K562 (cell line): Measurements from ENCODE around the gene IQCE. TPM values are rescaled to one million over a fixed set of nuclear protein-coding genes. Genes with fewer than 3 reads are reported as not detected.

Experiments
- CBX3 ChIP-seq, 2 experiments: IDR thresholded peaks; 1 replicate in 1 of 2; 2 replicates in 1 of 2; pipeline ENCODE4 v1.6.1; 2012; ENCODE audit warnings: inconsistent platforms in 2 of 2, low read length in 2 of 2, borderline replicate concordance in 1 of 2, control low read depth in 1 of 2
- FOSL1 ChIP-seq: fragments of 200-800 bp; sonication (Bioruptor generic); conservative IDR thresholded peaks from 2 replicates; pipeline ENCODE4 v1.6.1; 2016; ENCODE audit warnings: missing genetic modification characterization, missing compliant biosample characterization
- KLF10 ChIP-seq: fragments of 250-450 bp; sonication (Bioruptor Pico); IDR thresholded peaks from 2 replicates; pipeline ENCODE4 v1.6.1; 2021; ENCODE audit warnings: matching md5 sums
- NR2C1 ChIP-seq, 2 experiments: fragments of 450-650 bp; IDR thresholded peaks; 2 replicates each; pipeline ENCODE4 v1.6.1; 2017; ENCODE audit warnings: mild to moderate bottlenecking in 2 of 2, antibody characterized with exemption in 1 of 2, inconsistent platforms in 1 of 2, missing compliant biosample characterization in 1 of 2, missing genetic modification characterization in 1 of 2
- PCBP1 ChIP-seq: fragments of 200-400 bp; formaldehyde crosslinking; IDR thresholded peaks from 2 replicates; pipeline ENCODE4 v1.6.1; 2018; ENCODE audit warnings: mild to moderate bottlenecking, low read depth, low read length; ENCODE audit not compliant: poor library complexity, severe bottlenecking
- PHTF2 ChIP-seq: fragments of 250-450 bp; sonication (Bioruptor Pico); IDR thresholded peaks from 2 replicates; pipeline ENCODE4 v1.5.0; 2021; ENCODE audit warnings: mild to moderate bottlenecking
- PRPF4 ChIP-seq: fragments of 200-400 bp; formaldehyde crosslinking; IDR thresholded peaks from one replicate; pipeline ENCODE4 v1.6.1; 2017; ENCODE audit warnings: low read length, low read depth, mild to moderate bottlenecking; ENCODE audit not compliant: insufficient read depth, poor library complexity, severe bottlenecking
- PTRF ChIP-seq: fragments of 450-650 bp; IDR thresholded peaks from 2 replicates; pipeline ENCODE4 v1.6.1; 2016; ENCODE audit warnings: mild to moderate bottlenecking, missing genetic modification characterization, missing compliant biosample characterization
- ZNF695 ChIP-seq: fragments of 450-650 bp; formaldehyde crosslinking; IDR thresholded peaks from 2 replicates; pipeline ENCODE4 v1.4.0; 2020; ENCODE audit warnings: mild to moderate bottlenecking, moderate library complexity
- polyA plus RNA-seq, 8 experiments: library from polyadenylated mRNA; depleted of rRNA in 4 of 8; stranded (reverse) in 5 of 8; unstranded in 3 of 8; fragments of >200 nt; fragmentation: Nextera tagmentation in 2 of 8; fragmentation: Illumina TruSeq in 1 of 8; extraction: Ambion mirVana in 2 of 8; extraction: Trizol in 1 of 8; gene quantifications; 2 replicates each; pipeline versions ENCODE4 v1.2.1 to v1.2.3, GENCODE V29; 2011 to 2014; ENCODE audit warnings: inconsistent platforms in 1 of 8, missing spikeins in 1 of 8
- total RNA-seq, 7 experiments: library from RNA; depleted of rRNA in 6 of 7; stranded (reverse); fragments of >200 nt in 6 of 7; fragmentation: Illumina TruSeq in 2 of 7; extraction: Trizol in 2 of 7; gene quantifications; 2 replicates each; pipeline versions ENCODE4 v1.2.1 to v1.2.3, GENCODE V29; 2011 to 2021; ENCODE audit warnings: low replicate concordance in 1 of 7
- TF ChIP-seq, protein P1 (sequence below): sonication (generic); formaldehyde crosslinking; IDR thresholded peaks from 2 replicates; pipeline ENCODE4 v1.8.1; 2023; ENCODE audit warnings: mild to moderate bottlenecking, missing genetic modification reagents
- TF ChIP-seq, protein P2 (sequence below): fragments of 250-450 bp; sonication (Bioruptor Pico); IDR thresholded peaks from 2 replicates; pipeline ENCODE4 v1.8.0; 2021; ENCODE audit warnings: mild to moderate bottlenecking, moderate library complexity
- TF ChIP-seq, protein P3 (sequence below), 2 experiments: fragments of 450-650 bp in 1 of 2; sonication (generic) in 1 of 2; formaldehyde crosslinking in 1 of 2; IDR thresholded peaks; 2 replicates each; pipeline versions ENCODE4 v1.7.1 to v1.9.0; 2016 to 2022; ENCODE audit warnings: inconsistent platforms in 1 of 2, mild to moderate bottlenecking in 1 of 2, missing genetic modification reagents in 1 of 2
- TF ChIP-seq, protein P4 (sequence below), 2 experiments: fragments of 450-650 bp in 1 of 2; sonication (generic) in 1 of 2; formaldehyde crosslinking in 1 of 2; IDR thresholded peaks in 1 of 2; conservative IDR thresholded peaks in 1 of 2; 2 replicates each; pipeline versions ENCODE4 v1.6.1 to v1.8.1; 2016 to 2023; ENCODE audit warnings: mild to moderate bottlenecking in 2 of 2, moderate library complexity in 2 of 2, inconsistent platforms in 1 of 2, missing genetic modification reagents in 1 of 2

IQCE gene
- total and polyA plus RNA-seq, 9 of the 15 experiments (the other 6 are each of a cell fraction or from before 2014, with no cell fraction given) = 0.18 to 8.5 (median 4.2) TPM

DNA sequence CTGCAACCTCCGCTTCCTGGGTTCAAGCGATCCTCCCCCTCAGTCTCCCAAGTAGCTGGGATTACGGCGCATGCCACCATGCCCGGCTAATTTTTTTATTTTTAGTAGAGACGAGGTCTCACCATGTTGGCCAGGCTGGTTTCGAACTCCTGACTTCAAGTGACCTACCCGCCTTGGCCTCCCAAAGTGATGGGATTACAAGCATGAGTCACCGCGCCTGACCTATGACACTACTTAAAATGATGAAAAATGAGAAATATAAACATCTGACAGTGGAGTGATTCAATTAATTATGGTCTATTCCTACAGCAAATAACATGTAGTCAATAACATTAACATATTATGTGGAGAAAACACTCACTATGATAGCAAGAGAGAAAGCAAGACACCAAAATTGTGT, 5.7 kb upstream of the IQCE start (continued):
- TF ChIP-seq, protein P1, sequence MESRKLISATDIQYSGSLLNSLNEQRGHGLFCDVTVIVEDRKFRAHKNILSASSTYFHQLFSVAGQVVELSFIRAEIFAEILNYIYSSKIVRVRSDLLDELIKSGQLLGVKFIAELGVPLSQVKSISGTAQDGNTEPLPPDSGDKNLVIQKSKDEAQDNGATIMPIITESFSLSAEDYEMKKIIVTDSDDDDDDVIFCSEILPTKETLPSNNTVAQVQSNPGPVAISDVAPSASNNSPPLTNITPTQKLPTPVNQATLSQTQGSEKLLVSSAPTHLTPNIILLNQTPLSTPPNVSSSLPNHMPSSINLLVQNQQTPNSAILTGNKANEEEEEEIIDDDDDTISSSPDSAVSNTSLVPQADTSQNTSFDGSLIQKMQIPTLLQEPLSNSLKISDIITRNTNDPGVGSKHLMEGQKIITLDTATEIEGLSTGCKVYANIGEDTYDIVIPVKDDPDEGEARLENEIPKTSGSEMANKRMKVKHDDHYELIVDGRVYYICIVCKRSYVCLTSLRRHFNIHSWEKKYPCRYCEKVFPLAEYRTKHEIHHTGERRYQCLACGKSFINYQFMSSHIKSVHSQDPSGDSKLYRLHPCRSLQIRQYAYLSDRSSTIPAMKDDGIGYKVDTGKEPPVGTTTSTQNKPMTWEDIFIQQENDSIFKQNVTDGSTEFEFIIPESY (CRISPR knock-in tag) = peak; percentile 76
- TF ChIP-seq PRPF4 = no peak
- TF ChIP-seq, protein P2, sequence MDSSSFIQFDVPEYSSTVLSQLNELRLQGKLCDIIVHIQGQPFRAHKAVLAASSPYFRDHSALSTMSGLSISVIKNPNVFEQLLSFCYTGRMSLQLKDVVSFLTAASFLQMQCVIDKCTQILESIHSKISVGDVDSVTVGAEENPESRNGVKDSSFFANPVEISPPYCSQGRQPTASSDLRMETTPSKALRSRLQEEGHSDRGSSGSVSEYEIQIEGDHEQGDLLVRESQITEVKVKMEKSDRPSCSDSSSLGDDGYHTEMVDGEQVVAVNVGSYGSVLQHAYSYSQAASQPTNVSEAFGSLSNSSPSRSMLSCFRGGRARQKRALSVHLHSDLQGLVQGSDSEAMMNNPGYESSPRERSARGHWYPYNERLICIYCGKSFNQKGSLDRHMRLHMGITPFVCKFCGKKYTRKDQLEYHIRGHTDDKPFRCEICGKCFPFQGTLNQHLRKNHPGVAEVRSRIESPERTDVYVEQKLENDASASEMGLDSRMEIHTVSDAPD = no peak
- TF ChIP-seq PHTF2 (CRISPR knock-in tag) = no peak
- TF ChIP-seq PTRF (tag) = no peak
- TF ChIP-seq FOSL1 (tag) = peak; percentile 31; the same call in 1 of the 2 replicates
- no peak for TF ChIP-seq CBX3 (IDR thresholded peaks at IDR 0.05; ENCODE audit: borderline replicate concordance in 1 of 2, low read length in 2 of 2)
- TF ChIP-seq NR2C1 (IDR thresholded peaks at IDR 0.05) = peak; percentile 53; the same call in 1 of the 2 replicates
- peak; percentile 55 for TF ChIP-seq NR2C1 (tag; IDR thresholded peaks at IDR 0.05)
- no peak for TF ChIP-seq ZNF695
- no peak for TF ChIP-seq PCBP1
- TF ChIP-seq KLF10 (CRISPR knock-in tag) = no peak
- TF ChIP-seq, protein P3, sequence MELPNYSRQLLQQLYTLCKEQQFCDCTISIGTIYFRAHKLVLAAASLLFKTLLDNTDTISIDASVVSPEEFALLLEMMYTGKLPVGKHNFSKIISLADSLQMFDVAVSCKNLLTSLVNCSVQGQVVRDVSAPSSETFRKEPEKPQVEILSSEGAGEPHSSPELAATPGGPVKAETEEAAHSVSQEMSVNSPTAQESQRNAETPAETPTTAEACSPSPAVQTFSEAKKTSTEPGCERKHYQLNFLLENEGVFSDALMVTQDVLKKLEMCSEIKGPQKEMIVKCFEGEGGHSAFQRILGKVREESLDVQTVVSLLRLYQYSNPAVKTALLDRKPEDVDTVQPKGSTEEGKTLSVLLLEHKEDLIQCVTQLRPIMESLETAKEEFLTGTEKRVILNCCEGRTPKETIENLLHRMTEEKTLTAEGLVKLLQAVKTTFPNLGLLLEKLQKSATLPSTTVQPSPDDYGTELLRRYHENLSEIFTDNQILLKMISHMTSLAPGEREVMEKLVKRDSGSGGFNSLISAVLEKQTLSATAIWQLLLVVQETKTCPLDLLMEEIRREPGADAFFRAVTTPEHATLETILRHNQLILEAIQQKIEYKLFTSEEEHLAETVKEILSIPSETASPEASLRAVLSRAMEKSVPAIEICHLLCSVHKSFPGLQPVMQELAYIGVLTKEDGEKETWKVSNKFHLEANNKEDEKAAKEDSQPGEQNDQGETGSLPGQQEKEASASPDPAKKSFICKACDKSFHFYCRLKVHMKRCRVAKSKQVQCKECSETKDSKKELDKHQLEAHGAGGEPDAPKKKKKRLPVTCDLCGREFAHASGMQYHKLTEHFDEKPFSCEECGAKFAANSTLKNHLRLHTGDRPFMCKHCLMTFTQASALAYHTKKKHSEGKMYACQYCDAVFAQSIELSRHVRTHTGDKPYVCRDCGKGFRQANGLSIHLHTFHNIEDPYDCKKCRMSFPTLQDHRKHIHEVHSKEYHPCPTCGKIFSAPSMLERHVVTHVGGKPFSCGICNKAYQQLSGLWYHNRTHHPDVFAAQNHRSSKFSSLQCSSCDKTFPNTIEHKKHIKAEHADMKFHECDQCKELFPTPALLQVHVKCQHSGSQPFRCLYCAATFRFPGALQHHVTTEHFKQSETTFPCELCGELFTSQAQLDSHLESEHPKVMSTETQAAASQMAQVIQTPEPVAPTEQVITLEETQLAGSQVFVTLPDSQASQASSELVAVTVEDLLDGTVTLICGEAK (IDR thresholded peaks at IDR 0.05) = no peak
- TF ChIP-seq, protein P3 (CRISPR knock-in tag; IDR thresholded peaks at IDR 0.05) = no peak
- TF ChIP-seq, protein P4, sequence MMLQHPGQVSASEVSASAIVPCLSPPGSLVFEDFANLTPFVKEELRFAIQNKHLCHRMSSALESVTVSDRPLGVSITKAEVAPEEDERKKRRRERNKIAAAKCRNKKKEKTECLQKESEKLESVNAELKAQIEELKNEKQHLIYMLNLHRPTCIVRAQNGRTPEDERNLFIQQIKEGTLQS (IDR thresholded peaks at IDR 0.05) = peak; percentile 67
- TF ChIP-seq, protein P4 (CRISPR knock-in tag; conservative IDR thresholded peaks at IDR 0.05) = no peak
